ENCODE data around the gene KDM6A. TPM values are rescaled to one million over a fixed set of nuclear protein-coding genes. Genes with fewer than 3 reads are reported as not detected.

The KDM6A gene
- total RNA-seq, 1 experiment from 2014 or later = 24.0 TPM

- Histone ChIP-seq H3K9me3 (ENCODE audit: control insufficient read depth, insufficient read depth, low read depth, low read length) (no peaks in the 10 kb centered on the region), H3K4me1 (ENCODE audit: control insufficient read depth, insufficient read depth, low read length) (no peaks in the 10 kb centered on the region), H3K27me3 (ENCODE audit: control insufficient read depth, insufficient read depth, low read length) (no peaks in the 10 kb centered on the region), H3K4me3 (ENCODE audit: low read depth in 2 of 2, low read length in 2 of 2) (no peak overlapping the region), H3K27ac (ENCODE audit: low read length) (no peak overlapping the region), H3K36me3 (ENCODE audit: control insufficient read depth, insufficient read depth, low read length) (no peaks in the 10 kb centered on the region)
- no peak for DNase-seq (ENCODE audit: low read depth, low spot score)
- in situ Hi-C loops (cut with HindIII; ENCODE audit: low pct_unique_long_range_greater_than_20kb, low sequenced_read_pairs) = no loop called here
- CTCF ChIA-PET = no interaction called here
- POLR2A ChIA-PET = no interaction called here
- intact Hi-C loops (cut with micrococcal nuclease; ENCODE audit: unreplicated experiment) = no loop called here
- no TSS peak for BruUV-seq (replicated peaks)
- no peak for ATAC-seq
- TF ChIP-seq SIN3A (IDR thresholded peaks at IDR 0.05; ENCODE audit: borderline replicate concordance, insufficient read depth, low read depth, low read length) = no peak
- TF ChIP-seq CTCF (IDR thresholded peaks at IDR 0.05) = no peak
- TF ChIP-seq TCF7L2 (IDR thresholded peaks at IDR 0.05; ENCODE audit: low read depth, low read length) = no peak
- TF ChIP-seq REST (IDR thresholded peaks at IDR 0.05; ENCODE audit: insufficient read depth in 1 of 2, low read depth in 2 of 2, low read length in 1 of 2) = no peak
- TF ChIP-seq POLR2AphosphoS5 (IDR thresholded peaks at IDR 0.05; ENCODE audit: low read depth, low read length) = no peak
Measured at GRCh38 chrX:45150821-45151220, 277.8 kb downstream of the KDM6A start.

GRCh38 chrX:45154033-45154360, 281.0 kb downstream of the KDM6A start:
- H3K9me3 ChIP-seq (ENCODE audit: control insufficient read depth, insufficient read depth, low read depth, low read length) = no peaks in the 10 kb centered on the region
- ChIA-PET CTCF (interaction anchor here (0.7 kb wide), 1 partner anchor 36 kb away, joined by 4 read pairs; no protein-coding TSS in a partner anchor), POLR2A (no interaction called here)
- no peaks in the 10 kb centered on the region for H3K27me3 ChIP-seq (ENCODE audit: control insufficient read depth, insufficient read depth, low read length)
- TF ChIP-seq POLR2AphosphoS5 (IDR thresholded peaks at IDR 0.05; ENCODE audit: low read depth, low read length) (no peak), REST (IDR thresholded peaks at IDR 0.05; ENCODE audit: insufficient read depth in 1 of 2, low read depth in 2 of 2, low read length in 1 of 2) (no peak)
- no peak for ATAC-seq
- intact Hi-C loops (cut with micrococcal nuclease; ENCODE audit: unreplicated experiment) = no loop called here
- no peak overlapping the region for H3K27ac ChIP-seq (ENCODE audit: low read length)
- H3K36me3 ChIP-seq (ENCODE audit: control insufficient read depth, insufficient read depth, low read length) = no peaks in the 10 kb centered on the region
- no peaks in the 10 kb centered on the region for H3K4me1 ChIP-seq (ENCODE audit: control insufficient read depth, insufficient read depth, low read length)
- DNase-seq (ENCODE audit: low read depth, low spot score) = no peak
- H3K4me3 ChIP-seq (ENCODE audit: low read depth in 2 of 2, low read length in 2 of 2) = no peak overlapping the region
- in situ Hi-C loops (cut with HindIII; ENCODE audit: low pct_unique_long_range_greater_than_20kb, low sequenced_read_pairs) = no loop called here
- BruUV-seq (replicated peaks) = no TSS peak
